ENCODE measurements around the gene DENND4A. TPM values are rescaled to one million over a fixed set of nuclear protein-coding genes. Genes with fewer than 3 reads are reported as not detected.

Gene DENND4A
- total and polyA plus RNA-seq, 10 of the 15 experiments (the other 5 are each of a cell fraction or from before 2014, with no cell fraction given), result 14.2 to 81.8 (median 34.1) TPM

DNA sequence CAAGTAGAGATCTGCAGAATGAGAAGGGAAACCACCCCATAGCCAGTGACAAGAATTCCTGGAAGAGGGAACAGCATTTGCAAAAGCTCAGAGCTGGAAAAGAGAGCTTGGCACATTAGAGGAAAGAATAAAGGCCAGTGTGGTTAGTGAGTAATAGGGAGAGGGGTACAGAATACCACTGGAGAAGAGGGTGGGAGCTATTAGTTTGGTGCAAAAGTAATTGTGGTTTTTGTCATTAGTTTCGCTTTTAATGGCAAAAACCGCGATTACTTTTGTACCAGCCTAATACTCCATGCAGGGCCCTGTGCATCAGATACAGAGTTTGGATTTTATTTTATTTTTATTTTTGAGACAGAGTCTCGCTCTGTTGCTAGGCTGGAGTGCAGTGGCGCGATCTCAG lies 160.6 kb downstream of the DENND4A start:
- ChIA-PET SMC1A (ENCODE audit: uncharacterized antibody, unreplicated experiment) (interaction anchor here (0.8 to 2.4 kb wide), 11 partner anchors 8 to 285 kb away, joined by 3 to 11 read pairs (median 4); partner anchors contain the start of gene RAB11A), CTCF (interaction anchor here (1.0 to 15.8 kb wide), 4 partner anchors 9 to 226 kb away, joined by 3 to 192 read pairs (median 8); partner anchors contain the start of gene INTS14), POLR2A (interaction anchor here (0.6 to 1.1 kb wide), 3 partner anchors 27 to 744 kb away, joined by 3 to 8 read pairs (median 4); no protein-coding TSS in a partner anchor), RAD21 (ENCODE audit: unreplicated experiment) (interaction anchor here (0.9 to 1.7 kb wide), 7 partner anchors 19 to 272 kb away, joined by 3 to 6 read pairs (median 3); partner anchors contain the start of gene INTS14)
- in situ Hi-C loops (cut with MboI) (loop anchor here (5.0 kb wide), 1 partner anchor 226 kb away; no protein-coding TSS in a partner anchor), intact Hi-C loops (cut with micrococcal nuclease; ENCODE audit: unreplicated experiment) (loop anchor here (10.0 kb wide), 1 partner anchor 453 kb away; no protein-coding TSS in a partner anchor)
- Histone ChIP-seq H3K27ac (ENCODE audit: control insufficient read depth, insufficient read depth) (no peak overlapping the region), H3K27me3 (replicated peaks in 1 of 2; ENCODE audit: control insufficient read depth in 2 of 2, insufficient read depth in 2 of 2, low read length in 1 of 2) (no peaks in the 10 kb centered on the region), H3K36me3 (ENCODE audit: control insufficient read depth in 2 of 2, insufficient read depth in 2 of 2, low read length in 1 of 2) (no peaks in the 10 kb centered on the region), H3K79me2 (ENCODE audit: control insufficient read depth, insufficient read depth, low read length) (no peaks in the 10 kb centered on the region), H3K9me3 (replicated peaks; ENCODE audit: control insufficient read depth, insufficient read depth, low read length) (no peaks in the 10 kb centered on the region), H3K9ac (ENCODE audit: control insufficient read depth, insufficient read depth, low read length) (no peak overlapping the region), H3K4me2 (ENCODE audit: control insufficient read depth, insufficient read depth) (peak overlapping the region; percentile 55), H3K4me3 (0 out of 2 replicates have a peak overlapping the region, but pooled peaks have one; percentile 9), H2AFZ (ENCODE audit: control insufficient read depth, low read depth, low read length) (no peak overlapping the region), H3K4me1 (ENCODE audit: control insufficient read depth, insufficient read depth, low read length) (peaks cover 16% of the 10 kb centered on the region), H4K20me1 (ENCODE audit: control insufficient read depth, insufficient read depth) (no peaks in the 10 kb centered on the region)
- 0% methylated on average over 6 of the region's 6 CpGs for WGBS (ENCODE audit: insufficient coverage, insufficient replicate concordance, low lambda C conversion rate, missing lambda C conversion rate)
- ATAC-seq (peak; percentile 83), DNase-seq (ENCODE audit: low read depth, low spot score) (peak; percentile 53), FAIRE-seq (peak; percentile 52)
- no TSS peak for BruUV-seq (replicated peaks)
- TF ChIP-seq E2F8 (IDR thresholded peaks at IDR 0.05; ENCODE audit: low read depth, partially characterized antibody), result no peak
- no peak for TF ChIP-seq HSF1 (IDR thresholded peaks at IDR 0.05; ENCODE audit: low read depth, low read length)
- no peak for TF ChIP-seq RBBP5 (conservative IDR thresholded peaks at IDR 0.05)
- TF ChIP-seq, protein P1, sequence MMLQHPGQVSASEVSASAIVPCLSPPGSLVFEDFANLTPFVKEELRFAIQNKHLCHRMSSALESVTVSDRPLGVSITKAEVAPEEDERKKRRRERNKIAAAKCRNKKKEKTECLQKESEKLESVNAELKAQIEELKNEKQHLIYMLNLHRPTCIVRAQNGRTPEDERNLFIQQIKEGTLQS (IDR thresholded peaks at IDR 0.05; ENCODE audit: borderline replicate concordance, extremely low read depth, low read depth, low read length), result no peak
- peak; percentile 75 for TF ChIP-seq DPF2 (IDR thresholded peaks at IDR 0.05)
- TF ChIP-seq, protein P2, sequence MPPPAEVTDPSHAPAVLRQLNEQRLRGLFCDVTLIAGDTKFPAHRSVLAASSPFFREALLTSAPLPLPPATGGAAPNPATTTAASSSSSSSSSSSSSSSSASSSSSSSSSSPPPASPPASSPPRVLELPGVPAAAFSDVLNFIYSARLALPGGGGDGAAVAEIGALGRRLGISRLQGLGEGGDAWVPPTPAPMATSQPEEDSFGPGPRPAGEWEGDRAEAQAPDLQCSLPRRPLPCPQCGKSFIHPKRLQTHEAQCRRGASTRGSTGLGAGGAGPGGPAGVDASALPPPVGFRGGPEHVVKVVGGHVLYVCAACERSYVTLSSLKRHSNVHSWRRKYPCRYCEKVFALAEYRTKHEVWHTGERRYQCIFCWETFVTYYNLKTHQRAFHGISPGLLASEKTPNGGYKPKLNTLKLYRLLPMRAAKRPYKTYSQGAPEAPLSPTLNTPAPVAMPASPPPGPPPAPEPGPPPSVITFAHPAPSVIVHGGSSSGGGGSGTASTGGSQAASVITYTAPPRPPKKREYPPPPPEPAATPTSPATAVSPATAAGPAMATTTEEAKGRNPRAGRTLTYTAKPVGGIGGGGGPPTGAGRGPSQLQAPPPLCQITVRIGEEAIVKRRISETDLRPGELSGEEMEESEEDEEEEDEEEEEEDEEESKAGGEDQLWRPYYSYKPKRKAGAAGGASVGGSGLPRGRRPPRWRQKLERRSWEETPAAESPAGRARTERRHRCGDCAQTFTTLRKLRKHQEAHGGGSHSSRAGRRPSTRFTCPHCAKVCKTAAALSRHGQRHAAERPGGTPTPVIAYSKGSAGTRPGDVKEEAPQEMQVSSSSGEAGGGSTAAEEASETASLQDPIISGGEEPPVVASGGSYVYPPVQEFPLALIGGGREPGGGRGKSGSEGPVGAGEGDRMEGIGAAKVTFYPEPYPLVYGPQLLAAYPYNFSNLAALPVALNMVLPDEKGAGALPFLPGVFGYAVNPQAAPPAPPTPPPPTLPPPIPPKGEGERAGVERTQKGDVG (CRISPR knock-in tag; IDR thresholded peaks at IDR 0.05), result no peak
- TF ChIP-seq SUZ12 (IDR thresholded peaks at IDR 0.05; ENCODE audit: unreplicated experiment), result no peak
- TF ChIP-seq IRF4 (IDR thresholded peaks at IDR 0.05; ENCODE audit: low read depth, low read length), result 0 out of 2 replicates have a peak, but pooled peaks have one; percentile 70
- no peak for TF ChIP-seq NFYA (IDR thresholded peaks at IDR 0.05; ENCODE audit: borderline replicate concordance, low read depth, low read length)
- TF ChIP-seq, protein P3, sequence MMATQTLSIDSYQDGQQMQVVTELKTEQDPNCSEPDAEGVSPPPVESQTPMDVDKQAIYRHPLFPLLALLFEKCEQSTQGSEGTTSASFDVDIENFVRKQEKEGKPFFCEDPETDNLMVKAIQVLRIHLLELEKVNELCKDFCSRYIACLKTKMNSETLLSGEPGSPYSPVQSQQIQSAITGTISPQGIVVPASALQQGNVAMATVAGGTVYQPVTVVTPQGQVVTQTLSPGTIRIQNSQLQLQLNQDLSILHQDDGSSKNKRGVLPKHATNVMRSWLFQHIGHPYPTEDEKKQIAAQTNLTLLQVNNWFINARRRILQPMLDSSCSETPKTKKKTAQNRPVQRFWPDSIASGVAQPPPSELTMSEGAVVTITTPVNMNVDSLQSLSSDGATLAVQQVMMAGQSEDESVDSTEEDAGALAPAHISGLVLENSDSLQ (IDR thresholded peaks at IDR 0.05), result no peak; the same call in 1 of the 2 replicates
- no peak for TF ChIP-seq SMC3 (IDR thresholded peaks at IDR 0.05; ENCODE audit: borderline replicate concordance, low read length)
- TF ChIP-seq RELA (IDR thresholded peaks at IDR 0.05; ENCODE audit: borderline replicate concordance, partially characterized antibody), result no peak
- no peak for TF ChIP-seq ZNF207 (IDR thresholded peaks at IDR 0.05; ENCODE audit: borderline replicate concordance)
- TF ChIP-seq KLF5 (IDR thresholded peaks at IDR 0.05; ENCODE audit: partially characterized antibody), result no peak

Measured in GM12878 (cell line).